GM19193 (cell line): ENCODE results near the gene GPC5.

Source experiments
- POLR2A ChIP-seq: IDR thresholded peaks from 4 replicates; pipeline ENCODE4 v1.6.1; 2011; ENCODE audit not compliant: insufficient read depth, insufficient read length; ENCODE audit errors: extremely low read depth

The GPC5 gene

DNA sequence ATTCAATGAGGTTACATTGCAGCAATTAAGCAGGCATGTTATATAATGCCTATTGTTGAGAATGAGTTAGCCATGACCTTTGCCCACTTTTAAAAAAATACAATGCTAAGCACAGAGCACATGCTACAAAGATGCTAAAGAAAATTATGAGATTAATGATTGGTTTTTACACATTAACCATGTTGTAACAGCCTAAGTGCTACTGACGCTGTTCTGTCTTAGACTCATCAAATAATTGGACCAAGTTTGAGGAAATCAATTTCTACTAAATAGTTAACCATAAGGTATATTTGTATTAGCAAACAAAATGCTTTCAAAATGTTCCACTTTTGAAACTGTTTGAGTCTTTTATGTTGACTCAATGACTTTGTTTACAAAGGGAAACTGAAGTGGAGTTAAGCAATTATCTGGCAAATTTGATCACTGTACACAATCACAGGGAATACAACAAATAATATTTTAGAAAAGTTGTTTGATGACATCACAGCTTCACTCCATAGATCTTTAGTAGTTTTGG, 36.6 kb upstream of the GPC5 start:
- TF ChIP-seq POLR2A = no peak

DNA sequence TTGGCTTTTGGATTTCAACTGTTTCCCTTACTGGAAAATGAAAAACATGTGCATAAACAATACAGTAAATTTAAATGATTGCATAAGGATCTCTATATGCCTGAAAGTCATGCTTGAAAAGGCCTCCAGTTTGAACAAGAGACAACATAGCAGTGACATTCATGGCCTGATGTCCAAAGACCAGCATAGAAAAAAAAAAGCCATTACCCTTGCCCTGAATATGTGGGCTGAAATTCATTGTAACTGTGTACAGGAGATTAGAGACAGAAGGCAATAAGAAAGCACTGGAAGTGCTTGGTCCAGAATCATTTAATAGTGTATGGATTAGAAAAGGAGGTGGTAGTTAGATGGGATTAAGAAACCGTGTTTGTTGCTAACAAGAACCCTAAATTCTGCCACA, 35.5 kb upstream of the GPC5 start:
- no peak for TF ChIP-seq POLR2A

DNA sequence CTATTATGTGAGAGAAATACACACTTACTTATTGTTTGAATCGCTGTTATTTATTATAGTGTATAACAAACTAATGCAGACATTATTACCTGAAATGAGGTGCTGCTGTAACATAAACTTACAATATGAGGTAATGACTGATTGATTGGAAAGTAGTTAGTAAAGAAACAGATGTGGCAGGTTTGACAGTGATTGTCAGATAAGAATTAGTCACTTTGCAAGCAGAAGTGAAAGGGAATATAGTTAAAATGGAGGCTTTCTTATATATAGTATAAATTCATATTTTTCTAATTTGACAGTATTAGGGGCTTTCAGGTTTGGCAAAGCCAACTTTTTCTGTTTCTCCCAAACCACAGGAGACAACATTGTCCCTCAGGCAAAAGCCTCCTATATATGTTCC, 30.3 kb upstream of the GPC5 start:
- no peak for TF ChIP-seq POLR2A

DNA sequence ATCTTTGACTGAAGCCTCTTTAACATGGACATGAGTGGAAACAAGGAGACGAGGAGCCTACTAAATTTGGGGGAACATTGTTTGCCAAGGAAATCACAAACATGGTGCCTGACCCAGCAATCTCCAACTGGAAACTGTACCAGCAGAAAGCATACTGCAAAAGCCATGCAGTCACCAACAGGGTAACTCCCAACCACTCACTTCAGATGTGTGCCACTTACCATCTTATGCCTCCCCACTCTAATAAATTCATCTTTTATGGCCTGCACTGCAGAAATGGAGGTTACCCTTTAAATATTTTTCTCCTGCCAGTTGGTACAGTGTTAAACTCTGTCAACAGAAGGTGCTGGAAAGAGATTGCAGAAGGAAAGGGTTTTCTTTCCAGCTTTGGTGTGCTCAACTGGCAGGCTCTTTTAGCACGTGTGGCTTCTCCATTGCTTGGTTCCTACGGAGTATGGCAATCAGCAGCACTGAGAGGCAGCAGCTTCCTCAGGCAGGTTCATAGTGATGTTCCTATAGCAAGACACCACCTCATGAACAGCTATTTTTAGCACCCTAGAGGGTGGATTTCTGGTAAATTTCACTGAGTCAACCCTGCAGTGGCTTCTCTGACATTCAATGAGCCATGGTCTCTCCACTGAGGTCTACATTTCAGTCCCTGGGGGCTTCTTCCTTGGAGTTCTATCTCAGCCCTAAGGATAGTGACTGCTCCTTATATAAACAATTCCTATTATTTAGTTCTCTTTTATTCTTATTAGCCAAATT, 29.6 kb upstream of the GPC5 start:
- no peak for TF ChIP-seq POLR2A

DNA sequence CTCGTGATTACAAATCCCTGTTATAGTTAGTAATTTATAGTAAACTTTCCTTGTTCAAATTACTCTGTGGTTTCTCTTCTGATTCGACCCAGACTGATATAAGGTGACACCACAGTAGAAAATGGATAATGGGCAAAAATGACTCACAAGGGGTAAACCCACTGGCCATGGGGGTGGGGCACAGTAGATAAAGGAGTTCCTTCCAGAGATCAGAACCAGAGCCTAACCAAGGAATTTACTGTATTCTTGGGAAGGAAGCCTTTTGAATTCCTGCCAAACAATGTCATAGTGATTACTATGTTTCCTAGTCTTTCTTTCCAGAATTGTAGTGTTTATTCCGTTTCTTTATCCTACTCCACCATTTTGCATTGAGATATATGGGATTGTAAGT, 29.0 kb upstream of the GPC5 start:
- no peak for TF ChIP-seq POLR2A

DNA sequence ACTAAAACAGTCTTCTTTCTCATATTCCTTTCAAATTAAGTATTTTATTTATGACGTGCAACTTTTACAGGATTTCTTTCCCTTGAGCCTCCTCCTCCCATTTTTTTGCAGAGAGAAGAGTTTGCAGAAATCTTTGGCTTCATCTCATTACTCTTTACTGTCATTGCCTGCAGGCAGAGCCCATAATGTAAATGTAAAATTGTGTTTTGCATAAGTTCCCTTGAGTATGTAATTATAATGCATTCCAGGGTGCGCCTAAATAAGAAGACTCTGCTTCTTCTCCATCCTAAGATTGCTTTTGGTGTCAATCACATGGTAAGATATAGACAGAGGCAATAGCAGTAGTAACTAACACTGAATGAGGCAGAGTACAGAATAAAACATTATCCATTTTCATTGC, 27.9 kb upstream of the GPC5 start:
- TF ChIP-seq POLR2A = no peak

DNA sequence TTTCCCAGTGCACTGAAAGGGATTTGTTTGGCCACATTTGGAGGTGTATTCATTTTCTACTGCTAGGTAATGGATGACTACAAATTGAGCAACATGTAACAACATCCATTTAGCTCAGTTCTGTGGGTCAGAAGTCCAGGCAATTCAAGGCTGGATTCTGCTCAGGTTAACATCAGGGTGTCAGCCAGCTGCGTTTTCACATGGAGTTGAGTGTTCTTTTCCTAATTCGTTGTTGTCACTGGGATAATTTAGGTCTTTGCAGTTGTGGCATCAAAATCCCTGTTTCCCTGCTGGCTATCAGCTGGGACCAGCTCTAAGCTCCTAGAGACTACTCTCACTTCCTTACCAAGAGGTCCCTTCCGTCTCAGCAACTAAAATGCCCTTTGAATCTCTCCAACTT, 25.5 kb upstream of the GPC5 start:
- TF ChIP-seq POLR2A = no peak

DNA sequence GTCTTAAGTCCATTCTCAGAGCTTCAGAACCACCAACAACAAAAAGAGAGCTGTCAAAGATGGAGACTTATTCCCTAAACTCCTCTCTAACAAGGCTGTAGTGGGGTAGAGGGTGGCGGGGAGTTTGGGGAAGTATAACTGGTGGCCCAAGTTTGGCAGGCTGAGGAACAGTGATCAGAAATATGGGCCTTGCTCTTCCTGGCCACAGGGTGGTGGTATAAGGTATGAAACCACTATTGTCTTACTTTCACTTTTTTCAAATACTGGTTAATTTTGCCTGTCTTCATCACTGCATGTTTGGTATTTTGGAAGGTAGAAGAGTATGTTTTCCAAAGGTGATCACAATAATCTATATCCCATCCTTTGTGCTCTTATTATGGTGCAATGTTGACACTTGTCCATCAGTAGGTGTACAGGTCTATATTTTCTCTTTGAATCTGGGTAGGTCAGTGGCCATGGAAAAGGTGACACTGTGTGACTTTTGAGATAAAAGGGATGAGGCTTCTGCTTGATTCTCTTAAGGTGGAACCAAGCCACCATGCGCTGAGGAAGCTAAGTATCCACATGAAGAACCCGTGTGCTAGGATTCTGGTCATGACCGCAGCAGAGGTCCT, 23.2 kb upstream of the GPC5 start:
- no peak for TF ChIP-seq POLR2A

DNA sequence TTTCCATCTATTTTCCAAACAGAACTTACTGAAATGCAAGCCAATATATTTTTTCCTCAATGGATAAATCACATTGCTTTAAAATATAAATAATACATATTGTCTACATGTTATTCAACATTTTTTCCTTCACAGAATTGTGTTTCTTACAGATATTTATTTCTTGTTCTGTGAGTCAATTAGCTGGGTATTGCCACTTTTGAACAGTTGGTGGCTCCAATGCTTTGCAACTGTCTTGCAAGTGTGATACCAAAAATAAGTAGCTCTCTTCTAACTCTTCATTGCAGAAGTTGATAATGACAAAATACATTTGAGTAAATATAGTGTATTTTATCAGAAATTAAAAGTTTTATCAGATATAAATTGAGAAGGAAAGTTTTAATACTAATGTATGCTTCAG, 17.1 kb upstream of the GPC5 start:
- no peak for TF ChIP-seq POLR2A

DNA sequence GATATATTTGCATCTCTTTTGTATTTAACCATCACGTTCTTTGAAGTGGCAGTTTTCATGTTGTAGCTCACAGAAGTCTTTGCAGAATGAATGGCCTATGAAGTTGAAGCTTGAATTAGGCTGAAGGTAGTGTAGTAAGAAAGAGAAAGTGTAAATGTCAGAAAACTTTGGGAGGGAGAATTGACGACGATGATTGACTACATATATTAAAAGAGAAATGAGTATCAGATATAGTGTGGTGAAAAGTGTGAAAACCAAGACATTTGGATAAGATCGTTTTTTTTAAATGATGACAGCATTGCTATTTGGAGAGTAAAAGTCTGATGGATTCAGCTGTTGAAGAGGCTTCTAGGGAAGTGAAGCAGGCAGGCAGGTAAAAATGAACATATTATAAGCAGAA, 14.6 kb upstream of the GPC5 start:
- TF ChIP-seq POLR2A = no peak

DNA sequence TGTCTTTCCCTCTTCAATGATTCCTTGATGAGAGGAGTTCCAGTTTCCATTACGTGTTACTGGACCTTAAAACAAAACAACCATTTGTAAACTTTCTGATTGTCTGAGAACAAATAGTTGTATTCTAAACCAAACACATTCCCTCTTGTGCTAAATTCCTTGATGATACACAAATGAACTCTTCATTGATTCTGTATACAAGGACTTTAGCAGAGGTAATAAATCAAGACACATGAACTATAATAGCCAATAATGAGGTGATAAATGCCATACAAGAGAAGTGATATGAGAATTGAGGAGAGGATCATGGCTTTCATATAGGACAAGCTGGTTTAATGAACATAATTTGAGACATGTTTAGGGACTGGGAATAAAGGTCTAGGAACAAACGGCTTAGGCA, 13.5 kb upstream of the GPC5 start:
- no peak for TF ChIP-seq POLR2A

DNA sequence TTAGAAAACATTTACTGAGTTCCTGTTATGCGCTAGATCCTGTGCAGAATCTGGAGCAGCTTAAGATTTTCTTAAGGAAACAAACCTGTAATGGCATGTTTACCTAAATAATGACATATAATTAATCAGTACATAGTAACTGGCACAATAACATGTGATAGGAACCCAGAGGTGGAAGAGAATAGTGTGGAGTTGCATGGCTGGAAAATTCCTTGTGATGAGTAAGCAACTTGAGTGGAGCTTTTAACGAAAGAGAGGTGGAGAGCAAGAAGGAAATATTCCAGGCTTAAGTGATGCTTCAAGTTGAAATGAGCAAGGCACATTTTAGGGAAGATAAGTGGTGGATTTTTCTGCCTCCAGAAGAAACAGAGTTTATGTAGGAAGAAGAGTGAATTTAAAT, 9.2 kb upstream of the GPC5 start:
- no peak for TF ChIP-seq POLR2A

DNA sequence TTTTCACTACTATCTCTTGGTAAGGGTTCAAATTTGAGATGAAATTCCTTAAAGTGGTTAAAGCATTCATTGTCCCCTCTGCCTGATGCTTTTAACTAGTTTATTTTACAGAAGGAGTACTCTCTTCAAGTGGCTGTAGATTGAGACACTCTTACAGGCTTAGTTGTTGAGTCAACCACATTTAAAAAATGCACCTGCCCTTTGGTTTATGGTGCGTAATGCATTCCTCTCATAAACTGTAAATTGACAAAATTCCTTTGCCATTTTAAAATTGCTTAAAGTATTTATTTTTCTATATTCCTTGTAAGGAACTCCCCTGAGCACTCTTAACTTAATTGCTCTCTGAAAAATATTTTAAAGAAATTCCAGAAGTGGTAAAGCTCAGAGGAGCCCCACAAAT, 826 bp upstream of the GPC5 start:
- TF ChIP-seq POLR2A = no peak

DNA sequence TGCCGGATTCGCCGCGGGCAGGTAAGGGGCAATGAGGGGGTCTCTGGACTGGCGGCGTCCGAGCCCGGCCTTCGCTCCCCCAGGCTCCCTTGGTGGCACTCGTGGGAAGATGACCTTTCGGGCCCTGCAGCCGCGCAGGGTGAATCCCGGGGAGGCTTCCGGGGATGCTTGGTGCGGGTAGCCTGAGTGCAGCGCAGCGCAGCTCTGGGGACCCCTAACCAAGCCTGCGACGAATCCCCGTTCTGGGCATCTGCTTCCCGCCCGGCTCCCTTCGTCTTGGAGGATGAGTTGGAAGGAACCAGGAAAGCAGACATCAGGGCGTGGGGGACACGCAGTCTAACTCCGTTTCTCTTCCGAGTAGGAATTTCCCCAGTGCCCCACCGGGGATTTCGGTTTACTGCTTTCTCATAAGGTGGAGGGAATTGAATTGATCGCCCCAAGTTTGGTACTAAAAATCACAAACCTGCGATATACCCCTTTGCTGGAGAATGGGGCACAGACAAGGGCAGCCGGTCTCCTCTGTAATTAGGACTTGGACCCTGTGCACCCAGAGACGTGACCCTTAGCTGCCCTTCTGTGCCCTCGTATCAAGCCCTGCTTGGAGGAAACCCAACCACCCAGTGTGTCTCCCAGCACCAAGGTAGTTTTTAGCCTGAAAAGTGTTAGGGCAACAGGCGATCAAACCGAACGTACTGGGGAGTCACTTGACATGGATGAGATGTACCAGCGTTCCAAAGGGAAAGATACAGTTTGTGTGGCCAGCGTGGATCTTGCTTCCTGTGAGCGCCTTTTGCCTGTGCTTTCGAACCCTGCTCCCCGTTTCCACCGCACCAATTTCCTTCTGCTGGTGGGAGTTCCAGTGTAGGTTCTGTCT, 1.0 kb downstream of the GPC5 start:
- TF ChIP-seq POLR2A = no peak

DNA sequence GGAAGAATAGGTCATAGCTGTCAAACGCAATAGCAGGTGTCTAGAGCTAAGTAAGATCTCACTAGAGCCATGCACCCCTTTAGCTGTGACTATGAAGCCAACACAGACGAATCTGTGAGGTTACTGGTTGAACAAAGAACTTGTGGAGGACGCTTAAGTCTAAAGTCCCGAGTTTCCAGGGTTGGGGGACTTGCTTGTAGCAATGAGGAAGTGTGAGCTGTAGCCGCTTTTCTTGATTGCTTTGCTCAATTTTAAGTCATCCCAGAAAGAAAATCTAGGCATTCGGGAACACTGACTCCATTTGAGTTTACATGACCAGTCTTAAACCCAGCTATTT, 1.6 kb downstream of the GPC5 start:
- no peak for TF ChIP-seq POLR2A

DNA sequence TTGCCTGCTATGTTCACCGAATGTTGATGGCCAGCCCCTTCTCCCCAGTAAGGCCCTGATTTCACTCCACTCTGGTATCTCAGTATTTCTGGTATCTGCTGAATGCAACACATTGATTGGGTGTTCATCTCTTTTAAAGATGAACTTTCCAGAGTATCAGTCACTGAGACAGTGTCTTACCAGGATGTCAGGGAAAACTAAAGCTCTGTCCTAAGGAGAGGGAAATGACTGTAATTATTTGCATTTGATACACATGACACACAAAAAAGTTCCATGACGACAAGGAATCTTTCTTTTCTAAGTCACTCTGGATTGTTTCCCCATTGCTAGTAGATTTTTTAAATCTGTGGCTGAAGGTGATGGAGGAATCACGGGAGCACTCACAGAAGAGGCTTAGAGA, 2.2 kb downstream of the GPC5 start:
- no peak for TF ChIP-seq POLR2A

DNA sequence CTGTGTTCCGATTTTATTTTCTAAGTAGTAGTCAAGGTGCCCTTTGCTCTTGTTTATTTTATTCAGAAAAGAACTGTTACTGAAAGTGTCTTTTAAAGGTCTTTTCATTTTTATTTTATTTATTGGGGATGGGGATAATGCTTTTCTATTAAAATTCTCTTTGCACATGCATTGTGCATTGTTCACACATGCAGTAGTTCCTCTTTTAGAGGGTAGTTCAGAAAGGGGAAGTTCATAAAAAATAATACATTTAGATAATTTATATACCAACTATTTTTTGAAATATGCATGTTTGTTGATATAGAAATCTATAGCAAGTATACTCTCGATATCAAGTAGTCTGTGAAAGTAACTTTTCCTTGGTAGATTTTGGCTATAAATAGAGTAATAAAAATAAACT, 3.5 kb downstream of the GPC5 start:
- TF ChIP-seq POLR2A = no peak

DNA sequence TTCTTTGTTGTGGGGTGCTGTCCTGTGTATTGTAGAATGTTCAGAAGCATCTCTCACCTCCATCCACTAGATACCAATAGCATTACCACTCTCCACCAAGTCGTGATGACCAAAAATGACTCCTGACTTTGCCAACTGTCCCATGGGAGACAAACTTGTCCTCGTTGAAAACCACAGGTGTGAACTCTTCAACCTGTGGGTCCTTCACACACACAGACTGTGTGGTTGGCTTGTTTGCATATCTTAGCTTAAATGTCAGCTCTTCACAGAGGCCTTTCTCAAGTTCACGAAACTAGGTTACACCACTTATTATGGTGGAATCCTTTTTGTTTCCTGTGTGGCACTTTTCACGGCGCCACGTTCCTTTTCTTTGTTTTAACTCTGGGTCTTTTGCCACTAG, 6.8 kb downstream of the GPC5 start:
- no peak for TF ChIP-seq POLR2A
